Measurements from ENCODE around the gene SAPCD2. TPM values are rescaled to one million over a fixed set of nuclear protein-coding genes. Genes with fewer than 3 reads are reported as not detected.

The SAPCD2 gene
- total RNA-seq, 1 experiment from 2014 or later = 57.5 TPM

GRCh38 chr9:137041124-137041523 is 29.2 kb downstream of the SAPCD2 start:
- intact Hi-C loops (cut with micrococcal nuclease; ENCODE audit: unreplicated experiment) = no loop called here
- no TSS peak for BruUV-seq (replicated peaks)
- no peaks in the 10 kb centered on the region for H3K9me3 ChIP-seq

GRCh38 chr9:137040568-137040967 is 29.8 kb downstream of the SAPCD2 start:
- H3K4me3 Mint-ChIP-seq (ENCODE audit: unreplicated experiment) = no peak overlapping the region
- Histone ChIP-seq H3K27me3 (replicated peaks; ENCODE audit: control insufficient read depth, insufficient read depth, low read length) (no peaks in the 10 kb centered on the region), H3K4me1 (0 out of 2 replicates have a peak, but pooled peaks cover 5% of the 10 kb centered on the region), H3K9me3 (no peaks in the 10 kb centered on the region), H3K4me3 (ENCODE audit: low read depth, low read length) (no peak overlapping the region), H3K36me3 (ENCODE audit: control insufficient read depth, insufficient read depth, low read length) (no peaks in the 10 kb centered on the region)
- H3K27me3 Mint-ChIP-seq (ENCODE audit: insufficient read depth, unreplicated experiment) = no peaks in the 10 kb centered on the region
- no TSS peak for BruUV-seq (replicated peaks)
- H3K9me3 Mint-ChIP-seq (ENCODE audit: unreplicated experiment) = no peaks in the 10 kb centered on the region
- no peaks in the 10 kb centered on the region for H3K4me1 Mint-ChIP-seq (ENCODE audit: low read depth, unreplicated experiment)
- ChIA-PET POLR2A (no interaction called here), CTCF (no interaction called here)
- TF ChIP-seq CTCF (IDR thresholded peaks at IDR 0.05; ENCODE audit: insufficient read depth in 1 of 2, low read depth in 1 of 2, low read length in 1 of 2, severe bottlenecking in 1 of 2, unreplicated experiment in 1 of 2) = no peak
- no peak overlapping the region for H3K27ac Mint-ChIP-seq (ENCODE audit: unreplicated experiment)
- DNase-seq = no peak
- peaks cover 11% of the 10 kb centered on the region for H3K36me3 Mint-ChIP-seq (ENCODE audit: insufficient read depth, unreplicated experiment)
- intact Hi-C loops (cut with micrococcal nuclease; ENCODE audit: unreplicated experiment) = no loop called here

More at GRCh38 chr9:137041124-137041523, 29.2 kb downstream of the SAPCD2 start:
- Mint-ChIP-seq H3K27ac (ENCODE audit: unreplicated experiment) (no peak overlapping the region), H3K4me1 (ENCODE audit: low read depth, unreplicated experiment) (no peaks in the 10 kb centered on the region), H3K36me3 (ENCODE audit: insufficient read depth, unreplicated experiment) (peaks cover 11% of the 10 kb centered on the region), H3K9me3 (ENCODE audit: unreplicated experiment) (no peaks in the 10 kb centered on the region), H3K4me3 (ENCODE audit: unreplicated experiment) (no peak overlapping the region), H3K27me3 (ENCODE audit: insufficient read depth, unreplicated experiment) (no peaks in the 10 kb centered on the region)
- DNase-seq = no peak
- Histone ChIP-seq H3K27me3 (replicated peaks; ENCODE audit: control insufficient read depth, insufficient read depth, low read length) (no peaks in the 10 kb centered on the region), H3K4me1 (0 out of 2 replicates have a peak, but pooled peaks cover 5% of the 10 kb centered on the region), H3K4me3 (ENCODE audit: low read depth, low read length) (no peak overlapping the region), H3K36me3 (ENCODE audit: control insufficient read depth, insufficient read depth, low read length) (no peaks in the 10 kb centered on the region)
- TF ChIP-seq CTCF (IDR thresholded peaks at IDR 0.05; ENCODE audit: insufficient read depth in 1 of 2, low read depth in 1 of 2, low read length in 1 of 2, severe bottlenecking in 1 of 2, unreplicated experiment in 1 of 2) = no peak
- ChIA-PET POLR2A (no interaction called here), CTCF (no interaction called here)

GRCh38 chr9:137039611-137040366 is 30.6 kb downstream of the SAPCD2 start:
- TSS peak; percentile 45 for BruUV-seq (replicated peaks)

More at GRCh38 chr9:137039611-137040366, 30.6 kb downstream of the SAPCD2 start:
- no peak overlapping the region for H3K27ac Mint-ChIP-seq (ENCODE audit: unreplicated experiment)
- intact Hi-C loops (cut with micrococcal nuclease; ENCODE audit: unreplicated experiment) = no loop called here
- H3K27me3 Mint-ChIP-seq (ENCODE audit: insufficient read depth, unreplicated experiment) = no peaks in the 10 kb centered on the region
- DNase-seq = no peak
- no peaks in the 10 kb centered on the region for H3K9me3 ChIP-seq
- no peak overlapping the region for H3K4me3 ChIP-seq (ENCODE audit: low read depth, low read length)
- ChIA-PET POLR2A (no interaction called here), CTCF (interaction anchor here (0.6 kb wide), 2 partner anchors 9 to 26 kb away, joined by 3 read pairs; no protein-coding TSS in a partner anchor)
- no peak overlapping the region for H3K4me3 Mint-ChIP-seq (ENCODE audit: unreplicated experiment)
- no peaks in the 10 kb centered on the region for H3K4me1 Mint-ChIP-seq (ENCODE audit: low read depth, unreplicated experiment)
- H3K27me3 ChIP-seq (replicated peaks; ENCODE audit: control insufficient read depth, insufficient read depth, low read length) = no peaks in the 10 kb centered on the region
- H3K36me3 Mint-ChIP-seq (ENCODE audit: insufficient read depth, unreplicated experiment) = peaks cover 18% of the 10 kb centered on the region
- H3K9me3 Mint-ChIP-seq (ENCODE audit: unreplicated experiment) = no peaks in the 10 kb centered on the region
- no peaks in the 10 kb centered on the region for H3K36me3 ChIP-seq (ENCODE audit: control insufficient read depth, insufficient read depth, low read length)
- TF ChIP-seq CTCF (IDR thresholded peaks at IDR 0.05; ENCODE audit: insufficient read depth in 1 of 2, low read depth in 1 of 2, low read length in 1 of 2, severe bottlenecking in 1 of 2, unreplicated experiment in 1 of 2) = no peak
- H3K4me1 ChIP-seq = peaks cover 6% of the 10 kb centered on the region

Measured in Caco-2 (cell line).